BE2C (cell line): Measurements from ENCODE around the gene TRPV3.
"Not testable (repeated sequence)": the region's sequence is repeated elsewhere in the genome, so short reads cannot be mapped to it uniquely, and the experiment has no call there.

Experiments
- DNase-seq: peaks from one replicate; pipeline ENCODE4 v3.0.0-alpha.2; 2020
- H3K27me3 ChIP-seq: fragments of 250-450 bp; sonication (Bioruptor Pico); 2 replicates; pipeline ENCODE4 v1.5.1; 2020; ENCODE audit warnings: mild to moderate bottlenecking
- H3K36me3 ChIP-seq: fragments of 250-450 bp; sonication (Bioruptor Pico); 2 replicates; pipeline ENCODE4 v1.5.1; 2020; ENCODE audit warnings: mild to moderate bottlenecking
- H3K4me1 ChIP-seq: fragments of 250-450 bp; sonication (Bioruptor Pico); 2 replicates; pipeline ENCODE4 v1.5.1; 2020
- H3K4me3 ChIP-seq: 2 replicates; pipeline ENCODE4 v1.5.1; 2011; ENCODE audit warnings: low read depth, low read length
- H3K9me3 ChIP-seq: fragments of 250-450 bp; sonication (Bioruptor Pico); 2 replicates; pipeline ENCODE4 v1.5.1; 2020
- CTCF ChIP-seq: IDR thresholded peaks from 2 replicates; pipeline ENCODE4 v1.5.1; 2012; ENCODE audit warnings: mild to moderate bottlenecking, low read depth, low read length

The TRPV3 gene

GRCh38 chr17:3527896-3528295 is 29.7 kb downstream of the TRPV3 start:
- Histone ChIP-seq H3K36me3 (no peaks in the 10 kb centered on the region), H3K4me1 (no peaks in the 10 kb centered on the region), H3K27me3 (no peaks in the 10 kb centered on the region), H3K4me3 (no peak overlapping the region), H3K9me3 (no peaks in the 10 kb centered on the region)
- no peak for DNase-seq
- no peak for TF ChIP-seq CTCF

GRCh38 chr17:3527468-3527867 is 30.1 kb downstream of the TRPV3 start:
- Histone ChIP-seq H3K4me1 (no peaks in the 10 kb centered on the region), H3K36me3 (no peaks in the 10 kb centered on the region), H3K9me3 (no peaks in the 10 kb centered on the region), H3K27me3 (no peaks in the 10 kb centered on the region), H3K4me3 (no peak overlapping the region)
- TF ChIP-seq CTCF: no peak
- no peak for DNase-seq

GRCh38 chr17:3526971-3527370 is 30.6 kb downstream of the TRPV3 start:
- TF ChIP-seq CTCF: no peak
- no peaks in the 10 kb centered on the region for H3K4me1 ChIP-seq
- H3K27me3 ChIP-seq: no peaks in the 10 kb centered on the region
- no peaks in the 10 kb centered on the region for H3K36me3 ChIP-seq
- H3K4me3 ChIP-seq: no peak overlapping the region
- H3K9me3 ChIP-seq: no peaks in the 10 kb centered on the region
- no peak for DNase-seq

GRCh38 chr17:3526491-3526890 is 31.1 kb downstream of the TRPV3 start:
- DNase-seq: no peak
- no peaks in the 10 kb centered on the region for H3K27me3 ChIP-seq
- no peak for TF ChIP-seq CTCF
- H3K9me3 ChIP-seq: no peaks in the 10 kb centered on the region
- H3K36me3 ChIP-seq: no peaks in the 10 kb centered on the region
- no peak overlapping the region for H3K4me3 ChIP-seq
- no peaks in the 10 kb centered on the region for H3K4me1 ChIP-seq

GRCh38 chr17:3524024-3524423 is 33.6 kb downstream of the TRPV3 start:
- no peaks in the 10 kb centered on the region for H3K9me3 ChIP-seq
- no peak for TF ChIP-seq CTCF
- H3K27me3 ChIP-seq: no peaks in the 10 kb centered on the region
- H3K4me3 ChIP-seq: no peak overlapping the region
- H3K4me1 ChIP-seq: no peaks in the 10 kb centered on the region
- no peak for DNase-seq
- no peaks in the 10 kb centered on the region for H3K36me3 ChIP-seq

GRCh38 chr17:3519472-3519871 is 38.1 kb downstream of the TRPV3 start:
- H3K36me3 ChIP-seq, H3K27me3 ChIP-seq, H3K4me1 ChIP-seq, H3K4me3 ChIP-seq, H3K9me3 ChIP-seq, DNase-seq: not testable (repeated sequence)

- DNase-seq: no peak
- Histone ChIP-seq H3K27me3 (peaks cover 5% of the 10 kb centered on the region; the same call in 1 of the 2 replicates), H3K4me1 (no peaks in the 10 kb centered on the region), H3K9me3 (no peaks in the 10 kb centered on the region), H3K36me3 (no peaks in the 10 kb centered on the region), H3K4me3 (no peak overlapping the region)
- TF ChIP-seq CTCF: no peak
Measured at GRCh38 chr17:3514873-3515272, 42.7 kb downstream of the TRPV3 start.

- H3K4me1 ChIP-seq, H3K9me3 ChIP-seq, H3K36me3 ChIP-seq, H3K27me3 ChIP-seq, H3K4me3 ChIP-seq, DNase-seq: not testable (repeated sequence)
Measured at GRCh38 chr17:3514167-3514566, 43.4 kb downstream of the TRPV3 start.
